ENCODE measurements around the gene DMP1.

The DMP1 gene

DNA sequence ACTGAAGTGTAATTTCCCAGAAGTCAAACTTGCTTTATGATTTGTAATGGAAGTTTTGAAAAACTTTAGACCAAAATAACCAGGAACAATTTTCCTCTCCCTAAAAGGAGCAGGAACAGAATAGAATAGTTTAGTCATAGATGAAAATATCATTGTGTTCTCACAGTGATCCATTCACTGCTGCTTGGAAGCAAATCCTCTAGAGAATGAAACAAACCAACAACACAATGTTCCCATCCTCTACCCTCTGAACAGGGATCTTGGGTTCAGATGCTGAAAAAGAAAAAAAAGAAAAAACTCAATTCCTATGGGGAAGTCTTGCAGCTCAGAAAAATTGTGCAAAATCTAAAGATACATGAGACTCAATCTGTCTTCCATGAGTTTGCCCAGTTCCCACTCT, 29.6 kb upstream of the DMP1 start:
- TF ChIP-seq CTCF (IDR thresholded peaks at IDR 0.05; ENCODE audit: control insufficient read depth, insufficient read depth, low read depth, low read length, missing control alignments), result no peak
- no peak for DNase-seq (ENCODE audit: low read depth)
- no peak overlapping the region for H3K4me3 ChIP-seq (ENCODE audit: control insufficient read depth, low read depth, low read length)

- no peak for DNase-seq (ENCODE audit: low read depth)
- no peak for TF ChIP-seq CTCF (IDR thresholded peaks at IDR 0.05; ENCODE audit: control insufficient read depth, insufficient read depth, low read depth, low read length, missing control alignments)
- no peak overlapping the region for H3K4me3 ChIP-seq (ENCODE audit: control insufficient read depth, low read depth, low read length)
These were observed 27.8 kb upstream of the DMP1 start for GRCh38 chr4:87622303-87622702.

DNA sequence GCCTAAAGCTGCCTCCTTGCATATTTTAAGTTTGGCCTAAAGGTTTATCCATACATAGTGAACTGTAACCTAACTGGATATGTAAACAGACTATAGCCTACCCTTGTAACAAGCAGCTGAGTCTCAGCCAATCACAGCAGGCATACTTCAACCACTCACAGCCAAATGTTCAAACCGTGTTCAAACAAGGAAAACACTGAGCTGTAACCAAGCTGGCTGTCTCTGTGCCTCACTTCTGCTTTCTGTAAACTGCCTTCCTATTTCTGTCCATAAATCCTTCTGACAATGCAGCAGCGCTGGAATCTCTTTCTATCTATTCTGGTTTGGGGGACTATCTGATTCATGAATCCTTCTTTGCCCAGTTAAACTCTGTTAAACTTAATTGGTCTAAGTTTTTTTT, 25.4 kb upstream of the DMP1 start:
- no peak overlapping the region for H3K4me3 ChIP-seq (ENCODE audit: control insufficient read depth, low read depth, low read length)
- DNase-seq (ENCODE audit: low read depth), result no peak
- TF ChIP-seq CTCF (IDR thresholded peaks at IDR 0.05; ENCODE audit: control insufficient read depth, insufficient read depth, low read depth, low read length, missing control alignments), result no peak

DNA sequence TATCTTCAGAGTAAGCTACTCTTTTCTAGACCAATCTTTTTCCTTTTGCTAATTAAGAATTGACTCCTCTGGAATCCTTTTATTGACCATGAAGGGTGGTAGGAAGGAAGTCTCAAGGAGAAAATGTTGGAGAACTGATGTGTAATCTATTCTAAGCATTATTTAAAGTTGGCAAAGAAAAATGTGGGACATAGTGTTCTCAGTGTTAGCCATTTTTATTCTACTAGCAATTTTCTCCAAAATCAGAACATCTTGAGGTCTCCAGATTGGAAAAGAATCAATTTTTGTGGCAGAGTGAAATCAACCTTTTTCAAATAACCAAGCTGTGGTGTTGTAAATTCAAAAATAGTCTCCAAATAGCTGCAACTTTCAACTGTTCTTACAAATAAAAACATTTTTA, 18.4 kb upstream of the DMP1 start:
- H3K4me3 ChIP-seq (ENCODE audit: control insufficient read depth, low read depth, low read length), result no peak overlapping the region
- no peak for TF ChIP-seq CTCF (IDR thresholded peaks at IDR 0.05; ENCODE audit: control insufficient read depth, insufficient read depth, low read depth, low read length, missing control alignments)
- DNase-seq (ENCODE audit: low read depth), result no peak

GRCh38 chr4:87632469-87632868, 17.6 kb upstream of the DMP1 start:
- DNase-seq (ENCODE audit: low read depth), result no peak
- TF ChIP-seq CTCF (IDR thresholded peaks at IDR 0.05; ENCODE audit: control insufficient read depth, insufficient read depth, low read depth, low read length, missing control alignments), result no peak
- no peak overlapping the region for H3K4me3 ChIP-seq (ENCODE audit: control insufficient read depth, low read depth, low read length)

GRCh38 chr4:87633243-87633642, 16.8 kb upstream of the DMP1 start:
- peak; percentile 8 for DNase-seq (ENCODE audit: low read depth)
- TF ChIP-seq CTCF (IDR thresholded peaks at IDR 0.05; ENCODE audit: control insufficient read depth, insufficient read depth, low read depth, low read length, missing control alignments), result no peak
- H3K4me3 ChIP-seq (ENCODE audit: control insufficient read depth, low read depth, low read length), result no peak overlapping the region

DNA sequence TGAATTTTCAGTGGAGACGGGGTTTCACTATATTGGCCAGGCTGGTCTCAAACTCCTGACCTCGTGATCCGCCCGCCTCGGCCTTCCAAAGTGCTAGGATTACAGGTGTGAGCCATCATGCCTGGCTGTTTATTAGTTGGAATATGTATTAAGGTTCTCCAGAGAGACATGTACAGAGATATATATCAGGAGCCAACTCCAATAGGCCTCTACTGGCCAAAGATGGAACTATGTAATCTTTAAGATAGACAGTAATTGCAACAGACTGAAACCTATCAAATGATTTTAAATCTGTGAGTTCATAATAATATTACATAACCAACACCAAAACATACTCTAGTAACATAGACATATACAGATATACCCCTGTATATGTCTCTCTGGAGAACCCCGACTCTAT, 5.8 kb upstream of the DMP1 start:
- no peak for DNase-seq (ENCODE audit: low read depth)
- no peak overlapping the region for H3K4me3 ChIP-seq (ENCODE audit: control insufficient read depth, low read depth, low read length)
- no peak for TF ChIP-seq CTCF (IDR thresholded peaks at IDR 0.05; ENCODE audit: control insufficient read depth, insufficient read depth, low read depth, low read length, missing control alignments)
